ENCODE results near the gene RSPH4A.

RSPH4A gene

GRCh38 chr6:116586276-116586675, 30.0 kb upstream of the RSPH4A start:
- TF ChIP-seq, protein P1, sequence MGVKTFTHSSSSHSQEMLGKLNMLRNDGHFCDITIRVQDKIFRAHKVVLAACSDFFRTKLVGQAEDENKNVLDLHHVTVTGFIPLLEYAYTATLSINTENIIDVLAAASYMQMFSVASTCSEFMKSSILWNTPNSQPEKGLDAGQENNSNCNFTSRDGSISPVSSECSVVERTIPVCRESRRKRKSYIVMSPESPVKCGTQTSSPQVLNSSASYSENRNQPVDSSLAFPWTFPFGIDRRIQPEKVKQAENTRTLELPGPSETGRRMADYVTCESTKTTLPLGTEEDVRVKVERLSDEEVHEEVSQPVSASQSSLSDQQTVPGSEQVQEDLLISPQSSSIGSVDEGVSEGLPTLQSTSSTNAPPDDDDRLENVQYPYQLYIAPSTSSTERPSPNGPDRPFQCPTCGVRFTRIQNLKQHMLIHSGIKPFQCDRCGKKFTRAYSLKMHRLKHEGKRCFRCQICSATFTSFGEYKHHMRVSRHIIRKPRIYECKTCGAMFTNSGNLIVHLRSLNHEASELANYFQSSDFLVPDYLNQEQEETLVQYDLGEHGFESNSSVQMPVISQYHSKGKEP (tag by site-specific recombination; IDR thresholded peaks at IDR 0.05): no peak
- TF ChIP-seq ZBTB20 (tag by site-specific recombination; IDR thresholded peaks at IDR 0.05): no peak
- TF ChIP-seq HOXD13 (CRISPR knock-in tag; IDR thresholded peaks at IDR 0.05; ENCODE audit: borderline replicate concordance): no peak
- TF ChIP-seq ZNF324 (tag by site-specific recombination; IDR thresholded peaks at IDR 0.05): no peak
- TF ChIP-seq ZBTB17 (tag by site-specific recombination; IDR thresholded peaks at IDR 0.05): no peak
- TF ChIP-seq WT1 (tag by site-specific recombination; IDR thresholded peaks at IDR 0.05): no peak
- TF ChIP-seq MYNN (tag by site-specific recombination; IDR thresholded peaks at IDR 0.05; ENCODE audit: borderline replicate concordance): no peak
- TF ChIP-seq ZNF274 (IDR thresholded peaks at IDR 0.05; ENCODE audit: low read length): no peak
- no peak for TF ChIP-seq ZNF274 (tag by site-specific recombination; IDR thresholded peaks at IDR 0.05; ENCODE audit: borderline replicate concordance)
- no peak for TF ChIP-seq AEBP2 (tag by site-specific recombination; IDR thresholded peaks at IDR 0.05; ENCODE audit: borderline replicate concordance)
- TF ChIP-seq REPIN1 (tag by site-specific recombination; IDR thresholded peaks at IDR 0.05; ENCODE audit: low read depth): no peak
- TF ChIP-seq ZNF571 (tag by site-specific recombination; IDR thresholded peaks at IDR 0.05): no peak
- TF ChIP-seq, protein P2, sequence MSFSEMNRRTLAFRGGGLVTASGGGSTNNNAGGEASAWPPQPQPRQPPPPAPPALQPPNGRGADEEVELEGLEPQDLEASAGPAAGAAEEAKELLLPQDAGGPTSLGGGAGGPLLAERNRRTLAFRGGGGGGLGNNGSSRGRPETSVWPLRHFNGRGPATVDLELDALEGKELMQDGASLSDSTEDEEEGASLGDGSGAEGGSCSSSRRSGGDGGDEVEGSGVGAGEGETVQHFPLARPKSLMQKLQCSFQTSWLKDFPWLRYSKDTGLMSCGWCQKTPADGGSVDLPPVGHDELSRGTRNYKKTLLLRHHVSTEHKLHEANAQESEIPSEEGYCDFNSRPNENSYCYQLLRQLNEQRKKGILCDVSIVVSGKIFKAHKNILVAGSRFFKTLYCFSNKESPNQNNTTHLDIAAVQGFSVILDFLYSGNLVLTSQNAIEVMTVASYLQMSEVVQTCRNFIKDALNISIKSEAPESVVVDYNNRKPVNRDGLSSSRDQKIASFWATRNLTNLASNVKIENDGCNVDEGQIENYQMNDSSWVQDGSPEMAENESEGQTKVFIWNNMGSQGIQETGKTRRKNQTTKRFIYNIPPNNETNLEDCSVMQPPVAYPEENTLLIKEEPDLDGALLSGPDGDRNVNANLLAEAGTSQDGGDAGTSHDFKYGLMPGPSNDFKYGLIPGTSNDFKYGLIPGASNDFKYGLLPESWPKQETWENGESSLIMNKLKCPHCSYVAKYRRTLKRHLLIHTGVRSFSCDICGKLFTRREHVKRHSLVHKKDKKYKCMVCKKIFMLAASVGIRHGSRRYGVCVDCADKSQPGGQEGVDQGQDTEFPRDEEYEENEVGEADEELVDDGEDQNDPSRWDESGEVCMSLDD (tag by site-specific recombination; IDR thresholded peaks at IDR 0.05): no peak
- TF ChIP-seq ZNF112 (tag by site-specific recombination; IDR thresholded peaks at IDR 0.05): no peak
- no peak for TF ChIP-seq IKZF3 (tag by site-specific recombination; IDR thresholded peaks at IDR 0.05)
- TF ChIP-seq ZBTB48 (tag by site-specific recombination; IDR thresholded peaks at IDR 0.05): no peak
- no peak for TF ChIP-seq SP3 (tag by site-specific recombination; IDR thresholded peaks at IDR 0.05)
- TF ChIP-seq ZNF394 (tag by site-specific recombination; IDR thresholded peaks at IDR 0.05; ENCODE audit: borderline replicate concordance): no peak
- no peak for TF ChIP-seq ZNF837 (tag by site-specific recombination; IDR thresholded peaks at IDR 0.05)
- no peak for TF ChIP-seq ZNF24 (tag by site-specific recombination; IDR thresholded peaks at IDR 0.05)
- TF ChIP-seq KLF1 (tag by site-specific recombination; IDR thresholded peaks at IDR 0.05): no peak
- POLR2A ChIA-PET: no interaction called here
- H3K36me3 ChIP-seq (ENCODE audit: control insufficient read depth in 2 of 2, insufficient read depth in 1 of 2, low read length in 2 of 2): peaks cover 52 to 78% of the 10 kb centered on the region in 2 experiments
- H3K4me3 ChIP-seq (ENCODE audit: low read depth, low read length): no peak overlapping the region
- H3K4me1 ChIP-seq (ENCODE audit: control insufficient read depth, insufficient read depth, low read length): no peaks in the 10 kb centered on the region
- H3K27ac ChIP-seq (ENCODE audit: extremely low read depth, low read depth, low read length): no peak overlapping the region
- H3K9me3 ChIP-seq (ENCODE audit: control insufficient read depth, insufficient read depth, low read depth, low read length): no peaks in the 10 kb centered on the region
- CTCF ChIA-PET: no interaction called here

DNA sequence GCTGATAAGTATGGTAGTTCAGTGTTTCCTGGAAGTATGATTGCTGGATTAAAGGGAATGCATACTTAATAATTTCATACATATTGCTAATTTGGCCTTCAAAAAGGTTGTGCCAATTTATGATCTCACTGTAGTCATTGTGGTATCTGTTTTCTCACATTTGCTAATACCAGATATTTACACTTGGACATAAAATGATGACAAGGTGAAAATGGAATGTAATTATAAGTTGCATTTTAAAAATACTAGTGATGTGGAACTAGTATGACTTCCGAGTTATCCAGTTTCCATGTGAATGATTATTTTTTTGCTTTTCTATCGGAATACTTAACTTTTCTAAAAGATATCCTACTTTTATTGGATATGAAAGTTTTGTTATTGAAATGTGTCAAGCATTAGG, 29.5 kb upstream of the RSPH4A start:
- POLR2A ChIA-PET: no interaction called here
- CTCF ChIA-PET: no interaction called here
- peaks cover 52 to 78% of the 10 kb centered on the region in 2 experiments for H3K36me3 ChIP-seq (ENCODE audit: control insufficient read depth in 2 of 2, insufficient read depth in 1 of 2, low read length in 2 of 2)
- no peak for TF ChIP-seq ZNF580 (tag by site-specific recombination; IDR thresholded peaks at IDR 0.05)
- TF ChIP-seq HOXC10 (CRISPR knock-in tag; IDR thresholded peaks at IDR 0.05): no peak
- TF ChIP-seq PATZ1 (tag by site-specific recombination; IDR thresholded peaks at IDR 0.05): no peak
- no peak for TF ChIP-seq ZNF10 (tag by site-specific recombination; IDR thresholded peaks at IDR 0.05)
- TF ChIP-seq ZNF768 (tag by site-specific recombination; IDR thresholded peaks at IDR 0.05): no peak
- TF ChIP-seq CTCF (tag by site-specific recombination; IDR thresholded peaks at IDR 0.05): no peak
- no peak for TF ChIP-seq ZNF112 (tag by site-specific recombination; IDR thresholded peaks at IDR 0.05)
- TF ChIP-seq ZNF843 (tag by site-specific recombination; IDR thresholded peaks at IDR 0.05): no peak

More for the DNA sequence above, 29.5 kb upstream of the RSPH4A start:
- H3K9me3 ChIP-seq (ENCODE audit: control insufficient read depth, insufficient read depth, low read depth, low read length): no peaks in the 10 kb centered on the region
- no peak overlapping the region for H3K4me3 ChIP-seq (ENCODE audit: low read depth, low read length)
- H3K27ac ChIP-seq (ENCODE audit: extremely low read depth, low read depth, low read length): no peak overlapping the region
- H3K4me1 ChIP-seq (ENCODE audit: control insufficient read depth, insufficient read depth, low read length): no peaks in the 10 kb centered on the region
